Stimulated activated CD8-positive, alpha-beta memory T cell treated with anti-CD3 and anti-CD28 coated beads, Interleukin-12 subunit alpha, Interleukin-12 subunit beta, amount 100 ng/mL, for 1 hour (primary cell): ENCODE results near the gene PTPRN2.
"Not testable (repeated sequence)": the region's sequence is repeated elsewhere in the genome, so short reads cannot be mapped to it uniquely, and the experiment has no call there.

Experiments used
- DNase-seq: peaks from one replicate; pipeline ENCODE4 v3.0.0-alpha.2; 2020; ENCODE audit warnings: low read depth

Gene PTPRN2

GRCh38 chr7:158350166-158350900 is 237.3 kb downstream of the PTPRN2 start:
- no peak for DNase-seq

GRCh38 chr7:158348446-158348845 is 239.2 kb downstream of the PTPRN2 start:
- no peak for DNase-seq

- DNase-seq: not testable (repeated sequence)
Observed at GRCh38 chr7:158348039-158348438, 239.6 kb downstream of the PTPRN2 start.

GRCh38 chr7:158345731-158346130 is 241.9 kb downstream of the PTPRN2 start:
- no peak for DNase-seq

GRCh38 chr7:158344706-158345300 is 242.8 kb downstream of the PTPRN2 start:
- DNase-seq: no peak

- DNase-seq: no peak
Observed at GRCh38 chr7:158343936-158344455, 243.6 kb downstream of the PTPRN2 start.

GRCh38 chr7:158343526-158343925 is 244.1 kb downstream of the PTPRN2 start:
- no peak for DNase-seq

- not testable (repeated sequence) for DNase-seq
Observed at GRCh38 chr7:158341097-158341496, 246.5 kb downstream of the PTPRN2 start.

- DNase-seq: not testable (repeated sequence)
Observed at GRCh38 chr7:158336952-158337351, 250.7 kb downstream of the PTPRN2 start.

GRCh38 chr7:158332516-158332915 is 255.1 kb downstream of the PTPRN2 start:
- DNase-seq: not testable (repeated sequence)

GRCh38 chr7:158331826-158332450 is 255.7 kb downstream of the PTPRN2 start:
- not testable (repeated sequence) for DNase-seq

- DNase-seq: no peak
Observed at GRCh38 chr7:158329686-158330085, 257.9 kb downstream of the PTPRN2 start.

GRCh38 chr7:158329014-158329610 is 258.5 kb downstream of the PTPRN2 start:
- DNase-seq: no peak

- DNase-seq: no peak
Observed at GRCh38 chr7:158328376-158329013, 259.1 kb downstream of the PTPRN2 start.

GRCh38 chr7:158327571-158328180 is 259.9 kb downstream of the PTPRN2 start:
- DNase-seq: no peak

GRCh38 chr7:158327012-158327411 is 260.6 kb downstream of the PTPRN2 start:
- no peak for DNase-seq

GRCh38 chr7:158325530-158326381 is 261.9 kb downstream of the PTPRN2 start:
- DNase-seq: no peak

GRCh38 chr7:158324397-158325360 is 262.9 kb downstream of the PTPRN2 start:
- DNase-seq: no peak

- no peak for DNase-seq
Observed at GRCh38 chr7:158323741-158324396, 263.8 kb downstream of the PTPRN2 start.
